NCI-H510A (cell line): ENCODE data around the gene SPHK2.
"Not testable (repeated sequence)": the region's sequence is repeated elsewhere in the genome, so short reads cannot be mapped to it uniquely, and the experiment has no call there.

ENCODE experiments used
- DNase-seq: peaks from one replicate; lab custom pipeline; 2025; lab: John Stamatoyannopoulos, UW

The SPHK2 gene

GRCh38 chr19:48636859-48637448 is 17.6 kb downstream of the SPHK2 start, which contains the start of gene DBP:
Gene DBP (minus strand): TSS chr19:48637379. CDS start chr19:48636994, 385 bp downstream.
- DNase-seq: peak; percentile 46

- DNase-seq: peak; percentile 99
These were observed 18.2 kb downstream of the SPHK2 start for GRCh38 chr19:48637449-48637947.

- DNase-seq: peak; percentile 89
These were observed 18.9 kb downstream of the SPHK2 start for GRCh38 chr19:48637948-48638830.

GRCh38 chr19:48638831-48639381 is 19.6 kb downstream of the SPHK2 start:
- DNase-seq: no peak

GRCh38 chr19:48639483-48640375 is 20.4 kb downstream of the SPHK2 start:
- DNase-seq: no peak

- no peak for DNase-seq
These were observed 22.5 kb downstream of the SPHK2 start for GRCh38 chr19:48641850-48642249.

GRCh38 chr19:48642862-48643261 is 23.6 kb downstream of the SPHK2 start:
- no peak for DNase-seq

- DNase-seq: no peak
These were observed 25.0 kb downstream of the SPHK2 start for GRCh38 chr19:48644355-48644754.

- DNase-seq: peak; percentile 49
These were observed 25.7 kb downstream of the SPHK2 start for GRCh38 chr19:48644839-48645619.

GRCh38 chr19:48645620-48646000 is 26.3 kb downstream of the SPHK2 start:
- DNase-seq: no peak

- peak; percentile 94 for DNase-seq
These were observed 26.9 kb downstream of the SPHK2 start, which contains the start of gene CA11 for GRCh38 chr19:48646001-48646721. Gene CA11 (minus strand): TSS chr19:48646187. CDS start chr19:48645632, 555 bp downstream.

GRCh38 chr19:48646722-48647216 is 27.5 kb downstream of the SPHK2 start:
- no peak for DNase-seq

GRCh38 chr19:48648134-48648533 is 28.8 kb downstream of the SPHK2 start:
- DNase-seq: no peak

- DNase-seq: no peak
These were observed 31.8 kb downstream of the SPHK2 start for GRCh38 chr19:48650974-48651682.

- DNase-seq: no peak
These were observed 32.4 kb downstream of the SPHK2 start for GRCh38 chr19:48651683-48652048.

- DNase-seq: no peak
These were observed 35.2 kb downstream of the SPHK2 start for GRCh38 chr19:48654299-48655059.

- DNase-seq: no peak
These were observed 37.7 kb downstream of the SPHK2 start for GRCh38 chr19:48656840-48657474.

- DNase-seq: not testable (repeated sequence)
These were observed 38.5 kb downstream of the SPHK2 start for GRCh38 chr19:48657828-48658227.
